ENCODE measurements around the gene FKBP7. TPM values are rescaled to one million over a fixed set of nuclear protein-coding genes. Genes with fewer than 3 reads are reported as not detected.

FKBP7 gene
- total RNA-seq, 1 experiment from 2014 or later = 8.4 TPM

GRCh38 chr2:178436662-178437061, 41.7 kb downstream of the FKBP7 start:
- Mint-ChIP-seq H3K4me3 (ENCODE audit: unreplicated experiment) (no peak overlapping the region), H3K36me3 (ENCODE audit: insufficient read depth, unreplicated experiment) (peaks cover 88% of the 10 kb centered on the region), H3K27ac (ENCODE audit: low read depth, unreplicated experiment) (no peak overlapping the region), H3K9me3 (ENCODE audit: unreplicated experiment) (no peaks in the 10 kb centered on the region), H3K27me3 (ENCODE audit: insufficient read depth, unreplicated experiment) (no peaks in the 10 kb centered on the region), H3K4me1 (ENCODE audit: insufficient read depth, unreplicated experiment) (no peaks in the 10 kb centered on the region)
- no peak for DNase-seq (ENCODE audit: unreplicated experiment)
- ChIA-PET POLR2A (interaction anchor here (0.7 kb wide), 1 partner anchor 456 kb away, joined by 3 read pairs; no protein-coding TSS in a partner anchor), CTCF (interaction anchor here (0.6 kb wide), 1 partner anchor 13 kb away, joined by 3 read pairs; no protein-coding TSS in a partner anchor)
- TF ChIP-seq, protein P1, sequence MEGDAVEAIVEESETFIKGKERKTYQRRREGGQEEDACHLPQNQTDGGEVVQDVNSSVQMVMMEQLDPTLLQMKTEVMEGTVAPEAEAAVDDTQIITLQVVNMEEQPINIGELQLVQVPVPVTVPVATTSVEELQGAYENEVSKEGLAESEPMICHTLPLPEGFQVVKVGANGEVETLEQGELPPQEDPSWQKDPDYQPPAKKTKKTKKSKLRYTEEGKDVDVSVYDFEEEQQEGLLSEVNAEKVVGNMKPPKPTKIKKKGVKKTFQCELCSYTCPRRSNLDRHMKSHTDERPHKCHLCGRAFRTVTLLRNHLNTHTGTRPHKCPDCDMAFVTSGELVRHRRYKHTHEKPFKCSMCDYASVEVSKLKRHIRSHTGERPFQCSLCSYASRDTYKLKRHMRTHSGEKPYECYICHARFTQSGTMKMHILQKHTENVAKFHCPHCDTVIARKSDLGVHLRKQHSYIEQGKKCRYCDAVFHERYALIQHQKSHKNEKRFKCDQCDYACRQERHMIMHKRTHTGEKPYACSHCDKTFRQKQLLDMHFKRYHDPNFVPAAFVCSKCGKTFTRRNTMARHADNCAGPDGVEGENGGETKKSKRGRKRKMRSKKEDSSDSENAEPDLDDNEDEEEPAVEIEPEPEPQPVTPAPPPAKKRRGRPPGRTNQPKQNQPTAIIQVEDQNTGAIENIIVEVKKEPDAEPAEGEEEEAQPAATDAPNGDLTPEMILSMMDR (IDR thresholded peaks at IDR 0.05; ENCODE audit: unreplicated experiment) = no peak
- intact Hi-C loops (cut with micrococcal nuclease) = no loop called here
- BruUV-seq (replicated peaks) = no TSS peak

- POLR2A ChIA-PET = interaction anchor here (0.8 to 2.4 kb wide), 3 partner anchors 11 to 27 kb away, joined by 3 to 9 read pairs (median 3); partner anchors contain the start of genes PJVK and PRKRA
- Mint-ChIP-seq H3K4me3 (ENCODE audit: unreplicated experiment) (no peak overlapping the region), H3K36me3 (ENCODE audit: insufficient read depth, unreplicated experiment) (peaks cover 61% of the 10 kb centered on the region)
These were observed 49.1 kb downstream of the FKBP7 start for GRCh38 chr2:178429336-178429735.

GRCh38 chr2:178428396-178428806, 50.0 kb downstream of the FKBP7 start:
- Mint-ChIP-seq H3K9me3 (ENCODE audit: unreplicated experiment) (peaks cover 8% of the 10 kb centered on the region), H3K27me3 (ENCODE audit: insufficient read depth, unreplicated experiment) (no peaks in the 10 kb centered on the region), H3K4me3 (ENCODE audit: unreplicated experiment) (no peak overlapping the region), H3K4me1 (ENCODE audit: insufficient read depth, unreplicated experiment) (no peaks in the 10 kb centered on the region), H3K27ac (ENCODE audit: low read depth, unreplicated experiment) (peak overlapping the region; percentile 20), H3K36me3 (ENCODE audit: insufficient read depth, unreplicated experiment) (peaks cover 54% of the 10 kb centered on the region)
- DNase-seq (ENCODE audit: unreplicated experiment) = no peak
- ChIA-PET POLR2A (interaction anchor here (0.8 to 2.4 kb wide), 5 partner anchors 9 to 311 kb away, joined by 3 to 9 read pairs (median 3); partner anchors contain the start of genes PJVK and PRKRA), CTCF (interaction anchor here (1.4 to 3.4 kb wide), 3 partner anchors 9 to 317 kb away, joined by 7 to 24 read pairs (median 7); partner anchors contain the start of gene RBM45)
- intact Hi-C loops (cut with micrococcal nuclease) = no loop called here
- TF ChIP-seq, protein P1 (IDR thresholded peaks at IDR 0.05; ENCODE audit: unreplicated experiment) = no peak
- no TSS peak for BruUV-seq (replicated peaks)

More at GRCh38 chr2:178429336-178429735, 49.1 kb downstream of the FKBP7 start:
- H3K27me3 Mint-ChIP-seq (ENCODE audit: insufficient read depth, unreplicated experiment) = no peaks in the 10 kb centered on the region
- peaks cover 8% of the 10 kb centered on the region for H3K9me3 Mint-ChIP-seq (ENCODE audit: unreplicated experiment)
- no peaks in the 10 kb centered on the region for H3K4me1 Mint-ChIP-seq (ENCODE audit: insufficient read depth, unreplicated experiment)
- DNase-seq (ENCODE audit: unreplicated experiment) = no peak
- BruUV-seq (replicated peaks) = no TSS peak
- H3K27ac Mint-ChIP-seq (ENCODE audit: low read depth, unreplicated experiment) = no peak overlapping the region
- intact Hi-C loops (cut with micrococcal nuclease) = no loop called here
- CTCF ChIA-PET = interaction anchor here (0.7 to 3.4 kb wide), 4 partner anchors 10 to 318 kb away, joined by 3 to 24 read pairs (median 7); partner anchors contain the start of gene RBM45
- TF ChIP-seq, protein P1 (IDR thresholded peaks at IDR 0.05; ENCODE audit: unreplicated experiment) = no peak

GRCh38 chr2:178427458-178427857, 50.9 kb downstream of the FKBP7 start:
- DNase-seq (ENCODE audit: unreplicated experiment) = no peak
- no peak overlapping the region for H3K27ac Mint-ChIP-seq (ENCODE audit: low read depth, unreplicated experiment)
- ChIA-PET POLR2A (interaction anchor here (2.4 kb wide), 1 partner anchor 9 kb away, joined by 9 read pairs; no protein-coding TSS in a partner anchor), CTCF (interaction anchor here (0.7 to 3.4 kb wide), 2 partner anchors 8 to 313 kb away, joined by 4 to 24 read pairs; no protein-coding TSS in a partner anchor)
- H3K9me3 Mint-ChIP-seq (ENCODE audit: unreplicated experiment) = peaks cover 8% of the 10 kb centered on the region
- no TSS peak for BruUV-seq (replicated peaks)
- no peak overlapping the region for H3K4me3 Mint-ChIP-seq (ENCODE audit: unreplicated experiment)
- H3K27me3 Mint-ChIP-seq (ENCODE audit: insufficient read depth, unreplicated experiment) = no peaks in the 10 kb centered on the region
- TF ChIP-seq, protein P1 (IDR thresholded peaks at IDR 0.05; ENCODE audit: unreplicated experiment) = no peak
- no peaks in the 10 kb centered on the region for H3K4me1 Mint-ChIP-seq (ENCODE audit: insufficient read depth, unreplicated experiment)
- peaks cover 46% of the 10 kb centered on the region for H3K36me3 Mint-ChIP-seq (ENCODE audit: insufficient read depth, unreplicated experiment)
- intact Hi-C loops (cut with micrococcal nuclease) = no loop called here
